Testis (tissue), 3 donors: Measurements from ENCODE around the gene PTPRN2. TPM values are rescaled to one million over a fixed set of nuclear protein-coding genes. Genes with fewer than 3 reads are reported as not detected.
A peak's percentile ranks its signal among the peaks of the same experiment; 100 is the strongest.

Experiments
- DNase-seq: peaks from one replicate; pipeline ENCODE4 v3.0.0-alpha.2; 2019
- H3K27ac ChIP-seq, 2 donors: fragments of 200-600 bp; sonication (generic); one replicate each; pipeline ENCODE4 v1.5.1; 2019
- H3K27me3 ChIP-seq: fragments of 200-600 bp; sonication (generic); one replicate; pipeline ENCODE4 v1.5.1; 2019
- H3K36me3 ChIP-seq: fragments of 200-600 bp; sonication (generic); one replicate; pipeline ENCODE4 v1.5.1; 2017; ENCODE audit warnings: low read depth; ENCODE audit errors: missing control alignments
- H3K4me1 ChIP-seq: fragments of 200-600 bp; sonication (generic); one replicate; pipeline ENCODE4 v1.5.1; 2019
- H3K4me3 ChIP-seq, 2 donors: fragments of 200-600 bp; sonication (generic); one replicate each; pipeline ENCODE4 v1.5.1; 2017 to 2019
- H3K9me3 ChIP-seq: fragments of 200-600 bp; sonication (generic); one replicate; pipeline ENCODE4 v1.5.1; 2017
- CTCF ChIP-seq, 3 experiments: fragments of 450-650 bp in 2 of 3; fragments of 200-600 bp in 1 of 3; sonication (generic) in 1 of 3; IDR thresholded peaks; one replicate each; pipeline ENCODE4 v1.5.1; 2016 to 2019; ENCODE audit warnings: antibody characterized with exemption in 3 of 3, mild to moderate bottlenecking in 2 of 3, moderate library complexity in 1 of 3
- POLR2A ChIP-seq: fragments of 450-650 bp; IDR thresholded peaks from one replicate; pipeline ENCODE4 v1.6.1; 2017; ENCODE audit warnings: antibody characterized with exemption, mild to moderate bottlenecking, moderate library complexity
- WGBS, 2 donors: methylation state at CpG; one replicate each; pipeline ENCODE4 v1.1.5; 2018; 5-methylcytosine and 5-hydroxymethylcytosine counted together
- intact Hi-C: fragments of 100-400 bp; cut with DNase I; formaldehyde crosslinking; loops from one replicate; pipeline ENCODE4 v1.15.1; 2023; ENCODE audit warnings: low total_unique reads
- polyA plus RNA-seq: library from polyadenylated mRNA; stranded (reverse); fragments of 350-450 nt; fragmentation: Illumina TruSeq; extraction: RNeasy Lipid Tissue Mini Kit (QIAGEN cat#74804); gene quantifications from one replicate; pipeline ENCODE4 v1.2.3, GENCODE V29; 2014; ENCODE audit warnings: low read depth, low replicate concordance; ENCODE audit not compliant: insufficient read depth
- total RNA-seq, 2 donors: library from RNA; depleted of rRNA; stranded (reverse); fragments of >200 nt; gene quantifications; one replicate each; pipeline ENCODE4 v1.2.3, GENCODE V29; 2016

The PTPRN2 gene
- total and polyA plus RNA-seq, 3 donors from 2014 or later = 9.3 to 10.8 (median 9.8) TPM

- intact Hi-C loops = no loop called here
- DNase-seq = no peak
- 75 to 82% methylated on average over 23 of the region's 23 CpGs for WGBS, 2 donors
- no peak for TF ChIP-seq CTCF (IDR thresholded peaks at IDR 0.05)
- TF ChIP-seq POLR2A = no peak
- H3K4me1 ChIP-seq = no peaks in the 10 kb centered on the region
- peak overlapping the region; percentile 33 to 39 for H3K27ac ChIP-seq
- H3K36me3 ChIP-seq = no peaks in the 10 kb centered on the region
- no peaks in the 10 kb centered on the region for H3K9me3 ChIP-seq
- H3K4me3 ChIP-seq = no peak overlapping the region
- H3K27me3 ChIP-seq = no peaks in the 10 kb centered on the region
Measured at GRCh38 chr7:158003441-158004122, 584.0 kb downstream of the PTPRN2 start.

GRCh38 chr7:158002486-158003080, 585.0 kb downstream of the PTPRN2 start:
- WGBS, 2 donors = 93% methylated on average over 14 to 17 of the region's 17 CpGs
- Histone ChIP-seq H3K9me3 (no peaks in the 10 kb centered on the region), H3K4me3 (no peak overlapping the region), H3K27ac (no peak overlapping the region), H3K36me3 (no peaks in the 10 kb centered on the region), H3K4me1 (peaks cover under 1% of the 10 kb centered on the region), H3K27me3 (no peaks in the 10 kb centered on the region)
- TF ChIP-seq CTCF (IDR thresholded peaks at IDR 0.05) = no peak
- TF ChIP-seq POLR2A = no peak
- no peak for DNase-seq
- intact Hi-C loops = no loop called here

GRCh38 chr7:158001621-158002320, 585.9 kb downstream of the PTPRN2 start:
- DNase-seq = no peak
- H3K27me3 ChIP-seq = no peaks in the 10 kb centered on the region
- intact Hi-C loops = no loop called here

GRCh38 chr7:158001003-158001402, 586.6 kb downstream of the PTPRN2 start:
- TF ChIP-seq POLR2A (no peak), CTCF (IDR thresholded peaks at IDR 0.05) (no peak)
- H3K36me3 ChIP-seq = no peaks in the 10 kb centered on the region
- intact Hi-C loops = no loop called here
- H3K4me3 ChIP-seq = no peak overlapping the region
- peaks cover 12% of the 10 kb centered on the region for H3K4me1 ChIP-seq
- H3K9me3 ChIP-seq = no peaks in the 10 kb centered on the region
- H3K27me3 ChIP-seq = no peaks in the 10 kb centered on the region
- WGBS, 2 donors = 84 to 96% methylated on average over 8 to 9 of the region's 12 CpGs
- no peak overlapping the region for H3K27ac ChIP-seq
- DNase-seq = no peak

More at GRCh38 chr7:158001621-158002320, 585.9 kb downstream of the PTPRN2 start:
- Histone ChIP-seq H3K4me1 (peaks cover 8% of the 10 kb centered on the region), H3K36me3 (no peaks in the 10 kb centered on the region), H3K9me3 (no peaks in the 10 kb centered on the region), H3K4me3 (no peak overlapping the region), H3K27ac (no peak overlapping the region)
- 88 to 97% methylated on average over 18 to 28 of the region's 28 CpGs for WGBS, 2 donors
- no peak for TF ChIP-seq CTCF (IDR thresholded peaks at IDR 0.05)
- no peak for TF ChIP-seq POLR2A
